GM12864 (cell line): ENCODE measurements around the gene NUDT9.
"Not testable (repeated sequence)": the region's sequence is repeated elsewhere in the genome, so short reads cannot be mapped to it uniquely, and the experiment has no call there.

Experiments
- DNase-seq: peaks from one replicate; pipeline ENCODE4 v3.0.0-alpha.2; 2011; ENCODE audit warnings: low read depth
- H3K4me3 ChIP-seq: 2 replicates; pipeline ENCODE4 v1.5.1; 2011; ENCODE audit warnings: mild to moderate bottlenecking, low read depth, low read length, control low read depth
- TF ChIP-seq, protein P1 (sequence below): IDR thresholded peaks from 2 replicates; pipeline ENCODE4 v1.5.1; 2011; ENCODE audit warnings: low read depth, mild to moderate bottlenecking, moderate library complexity, low read length, control low read depth, inconsistent platforms; ENCODE audit errors: missing control alignments

NUDT9 gene

DNA sequence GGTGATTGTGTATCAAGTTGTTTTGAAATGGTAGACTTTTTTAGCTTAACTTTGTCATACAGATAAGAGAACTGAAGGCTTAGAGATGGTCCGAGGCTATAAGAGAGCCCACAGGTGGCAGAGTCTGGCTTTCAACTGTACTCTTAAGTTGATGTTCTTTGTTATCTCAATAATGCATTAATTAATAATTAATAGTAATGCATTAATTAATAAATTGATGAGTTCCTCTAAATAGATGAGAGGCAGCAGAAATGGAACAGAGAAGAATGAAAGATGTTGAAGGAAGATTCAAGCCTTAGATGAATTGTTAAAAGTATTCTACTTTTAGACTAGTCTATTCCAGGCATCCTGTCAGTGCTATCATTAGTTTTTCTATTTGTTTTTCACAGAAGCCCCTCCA lies 22.4 kb downstream of the NUDT9 start:
- no peak for DNase-seq
- TF ChIP-seq, protein P1, sequence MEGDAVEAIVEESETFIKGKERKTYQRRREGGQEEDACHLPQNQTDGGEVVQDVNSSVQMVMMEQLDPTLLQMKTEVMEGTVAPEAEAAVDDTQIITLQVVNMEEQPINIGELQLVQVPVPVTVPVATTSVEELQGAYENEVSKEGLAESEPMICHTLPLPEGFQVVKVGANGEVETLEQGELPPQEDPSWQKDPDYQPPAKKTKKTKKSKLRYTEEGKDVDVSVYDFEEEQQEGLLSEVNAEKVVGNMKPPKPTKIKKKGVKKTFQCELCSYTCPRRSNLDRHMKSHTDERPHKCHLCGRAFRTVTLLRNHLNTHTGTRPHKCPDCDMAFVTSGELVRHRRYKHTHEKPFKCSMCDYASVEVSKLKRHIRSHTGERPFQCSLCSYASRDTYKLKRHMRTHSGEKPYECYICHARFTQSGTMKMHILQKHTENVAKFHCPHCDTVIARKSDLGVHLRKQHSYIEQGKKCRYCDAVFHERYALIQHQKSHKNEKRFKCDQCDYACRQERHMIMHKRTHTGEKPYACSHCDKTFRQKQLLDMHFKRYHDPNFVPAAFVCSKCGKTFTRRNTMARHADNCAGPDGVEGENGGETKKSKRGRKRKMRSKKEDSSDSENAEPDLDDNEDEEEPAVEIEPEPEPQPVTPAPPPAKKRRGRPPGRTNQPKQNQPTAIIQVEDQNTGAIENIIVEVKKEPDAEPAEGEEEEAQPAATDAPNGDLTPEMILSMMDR = no peak

DNA sequence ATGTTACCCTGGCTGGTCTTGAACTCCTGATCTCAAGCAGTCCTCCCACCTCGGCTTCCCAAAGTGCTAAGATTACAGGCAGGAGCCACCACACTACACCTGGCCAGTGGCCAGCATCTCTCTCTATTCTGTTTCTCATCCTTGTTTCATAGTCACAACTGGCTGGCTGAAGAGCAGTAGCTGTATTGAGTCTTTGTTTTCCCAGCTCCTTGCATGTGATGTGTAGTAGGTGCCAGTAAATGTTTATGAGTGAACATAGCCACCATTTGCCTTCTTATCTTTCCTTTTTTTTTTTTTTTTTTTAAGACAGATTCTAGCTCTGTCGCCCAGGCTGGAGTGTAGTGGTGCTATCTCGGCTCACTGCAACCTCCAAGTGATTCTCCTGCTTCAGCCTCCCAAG lies 23.6 kb downstream of the NUDT9 start:
- no peak for DNase-seq
- TF ChIP-seq, protein P1 = no peak
- no peak overlapping the region for H3K4me3 ChIP-seq

More for the DNA sequence above, 22.4 kb downstream of the NUDT9 start:
- H3K4me3 ChIP-seq = no peak overlapping the region

DNA sequence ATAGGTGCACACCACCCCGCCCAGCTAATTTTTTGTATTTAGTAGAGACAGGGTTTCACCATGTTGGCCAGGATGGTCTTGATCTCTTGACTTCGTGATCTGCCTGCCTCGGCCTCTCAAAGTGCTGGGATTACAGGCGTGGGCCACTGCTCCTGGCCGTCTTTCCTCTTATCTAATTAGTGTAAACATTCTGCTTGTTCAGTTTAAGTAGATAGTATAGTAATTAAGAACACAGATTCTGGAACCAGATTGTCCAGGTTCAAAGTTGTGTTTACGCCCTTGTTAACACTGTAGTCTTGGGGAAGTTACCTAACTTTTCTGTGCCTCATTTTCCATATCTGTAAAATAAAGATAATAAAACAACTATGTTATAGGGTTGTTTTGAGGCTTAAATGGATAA lies 24.0 kb downstream of the NUDT9 start:
- not testable (repeated sequence) for H3K4me3 ChIP-seq, DNase-seq

DNA sequence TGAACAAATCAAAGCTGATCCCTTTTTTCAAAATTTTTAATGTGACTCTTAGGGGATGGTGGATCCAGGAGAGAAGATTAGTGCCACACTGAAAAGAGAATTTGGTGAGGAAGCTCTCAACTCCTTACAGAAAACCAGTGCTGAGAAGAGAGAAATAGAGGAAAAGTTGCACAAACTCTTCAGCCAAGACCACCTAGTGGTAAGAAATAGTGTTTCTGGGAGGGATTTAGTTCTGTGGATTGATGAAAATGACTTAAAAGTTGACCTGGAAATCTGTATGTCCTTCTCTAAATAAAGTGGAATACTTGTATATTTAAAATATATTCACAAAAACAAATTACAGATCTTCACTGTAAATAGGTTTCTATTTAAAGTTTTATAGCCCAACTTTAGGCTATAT lies 29.2 kb downstream of the NUDT9 start:
- no peak for DNase-seq
- TF ChIP-seq, protein P1 = peak; percentile 23

DNA sequence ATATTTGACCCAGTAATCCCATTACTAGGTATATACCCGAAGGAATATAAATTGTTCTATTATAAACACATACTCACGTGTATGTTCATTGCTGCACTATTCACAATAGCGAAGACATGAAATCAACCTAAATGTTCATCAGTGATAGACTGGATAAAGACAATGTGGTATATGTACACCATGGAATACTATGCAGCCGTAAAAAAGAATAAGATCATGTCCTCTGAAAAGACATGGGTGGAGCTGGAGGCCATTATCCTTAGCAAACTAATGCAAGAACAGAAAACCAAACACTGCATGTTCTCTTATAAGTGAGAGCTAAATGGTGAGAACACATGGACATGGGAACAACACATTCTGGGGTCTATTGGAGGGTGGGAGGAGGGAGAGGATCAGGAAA lies 36.5 kb downstream of the NUDT9 start:
- TF ChIP-seq, protein P1 = no peak
- H3K4me3 ChIP-seq = no peak overlapping the region
- no peak for DNase-seq

More for the DNA sequence above, 29.2 kb downstream of the NUDT9 start:
- H3K4me3 ChIP-seq = no peak overlapping the region

DNA sequence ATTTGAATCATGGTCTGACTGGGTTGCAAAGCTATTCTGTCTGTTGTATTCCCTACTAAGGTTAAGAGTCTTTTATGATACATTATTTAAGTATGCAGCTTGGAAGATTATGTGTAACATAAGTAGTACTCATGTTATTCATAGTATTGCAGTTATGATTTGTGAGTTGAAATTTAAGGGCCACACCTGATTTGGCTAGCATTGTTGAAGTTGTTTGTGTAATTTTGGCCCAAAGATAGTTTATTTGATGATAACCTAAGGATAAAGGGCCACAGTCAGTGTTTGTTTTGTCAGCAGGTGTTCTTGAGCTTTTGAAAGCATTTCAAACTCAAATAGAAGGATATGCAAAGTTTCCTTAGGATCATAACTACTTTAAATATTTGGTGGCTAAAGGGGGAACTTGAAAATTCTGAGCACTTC lies 38.9 kb downstream of the NUDT9 start:
- no peak overlapping the region for H3K4me3 ChIP-seq
- DNase-seq = no peak
- TF ChIP-seq, protein P1 = no peak

DNA sequence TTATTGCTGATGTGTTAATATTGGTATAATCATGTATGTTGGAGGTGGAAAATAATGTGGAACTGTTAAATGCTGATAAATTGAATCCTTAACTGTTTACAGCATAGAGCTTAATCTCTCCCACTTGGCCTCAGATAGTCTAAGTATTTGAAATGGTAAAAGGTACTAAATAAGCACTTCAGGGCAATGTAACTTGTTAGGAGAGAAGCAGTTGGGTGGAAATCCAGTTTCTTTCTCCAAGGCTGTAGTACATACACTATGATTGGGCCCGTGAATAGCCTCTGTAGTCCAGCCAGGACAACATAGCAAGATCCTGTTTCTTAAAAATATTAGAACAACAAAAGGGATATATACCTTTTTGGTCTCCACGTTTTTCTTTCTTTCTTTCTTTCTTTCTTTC lies 39.7 kb downstream of the NUDT9 start:
- TF ChIP-seq, protein P1 = no peak
- H3K4me3 ChIP-seq = no peak overlapping the region
- DNase-seq = no peak

DNA sequence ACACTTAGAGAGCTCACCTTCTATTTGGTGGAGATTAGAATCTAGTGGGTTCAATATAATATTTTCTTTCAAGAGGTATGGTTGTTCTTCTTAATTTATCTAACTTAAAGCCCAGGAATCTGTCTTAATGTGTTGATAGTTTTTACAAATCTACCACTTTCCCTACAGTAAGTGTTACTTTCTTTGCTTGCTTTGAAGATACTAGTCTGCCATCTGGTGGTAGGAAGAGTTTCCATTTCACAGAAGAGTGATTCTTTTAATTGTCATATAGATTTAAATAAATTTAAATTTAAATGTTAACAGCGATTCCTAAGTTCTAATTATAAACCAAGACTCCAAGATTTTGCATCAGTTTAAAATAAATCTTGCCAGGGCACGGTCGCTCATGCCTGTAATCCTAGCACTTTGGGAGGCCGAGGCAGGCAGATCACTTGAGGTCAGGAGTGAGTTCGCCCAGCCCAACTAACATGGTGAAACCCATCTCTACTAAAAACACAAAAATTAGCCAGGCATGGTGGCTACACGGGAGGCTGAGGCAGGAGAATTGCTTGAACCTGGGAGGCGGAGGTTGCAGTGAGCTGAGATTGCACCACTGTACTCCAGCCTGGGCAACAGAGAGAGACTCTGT lies 43.5 kb downstream of the NUDT9 start:
- no peak overlapping the region for H3K4me3 ChIP-seq
- peak; percentile 22 for DNase-seq
- TF ChIP-seq, protein P1 = peak; percentile 24
